MM.1S (cell line): ENCODE results near the gene LRRC4C.

Experiments used
- CTCF ChIP-seq: fragments of 300-600 bp; sonication (generic); IDR thresholded peaks from 2 replicates; pipeline ENCODE4 v1.5.1; 2016; ENCODE audit warnings: antibody characterized with exemption, low read length, mixed read lengths
- EZH2 ChIP-seq: fragments of 300-600 bp; sonication (generic); optimal IDR thresholded peaks from 2 replicates; pipeline ENCODE3; 2017; ENCODE audit warnings: low read depth, mild to moderate bottlenecking, antibody characterized with exemption, low read length, mixed read lengths
- EZH2phosphoT487 ChIP-seq: fragments of 300-600 bp; sonication (generic); IDR thresholded peaks from 2 replicates; pipeline ENCODE4 v1.6.1; 2018; ENCODE audit warnings: antibody characterized with exemption, low read length

- TF ChIP-seq CTCF (no peak), EZH2 (no peak), EZH2phosphoT487 (no peak)
These were observed 1223.6 kb downstream of the LRRC4C start for GRCh38 chr11:40235841-40236240.
